ENCODE data around the gene DEDD2.

GRCh38 chr19:42225718-42226292, 8.3 kb upstream of the DEDD2 start:
- no peak for TF ChIP-seq CTCF (IDR thresholded peaks at IDR 0.05; ENCODE audit: low read length)
- TF ChIP-seq EZH2 (IDR thresholded peaks at IDR 0.05; ENCODE audit: borderline replicate concordance, low read length) = no peak
